Measurements from ENCODE around the gene C19orf44.
"Not testable (repeated sequence)": the region's sequence is repeated elsewhere in the genome, so short reads cannot be mapped to it uniquely, and the experiment has no call there.

The C19orf44 gene

DNA sequence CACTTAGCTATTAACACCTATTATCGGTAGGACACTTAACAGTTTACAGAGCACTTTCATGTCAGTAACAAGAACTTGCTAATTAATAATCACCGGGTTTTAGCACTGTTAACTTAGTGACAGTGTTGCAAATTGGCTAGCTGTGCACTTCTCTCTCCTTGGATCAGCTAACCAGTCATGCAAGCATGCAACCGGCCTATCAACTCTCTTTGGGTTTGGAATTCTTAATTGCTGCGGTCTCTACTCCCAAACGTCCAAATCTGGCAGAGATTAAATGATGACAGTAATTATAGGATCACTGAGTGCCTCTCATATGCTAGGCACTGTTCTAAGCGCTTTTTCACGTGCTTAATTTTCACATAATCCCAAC is 25.7 kb upstream of the C19orf44 start:
- Histone ChIP-seq H3K36me3 (replicated peaks; ENCODE audit: low read depth, low read length) (peaks cover 8% of the 10 kb centered on the region), H3K9ac (ENCODE audit: low read length) (peak overlapping the region; percentile 50), H3K27ac (ENCODE audit: low read length) (no peak overlapping the region), H3K9me3 (ENCODE audit: insufficient read depth, low read length) (no peaks in the 10 kb centered on the region), H4K20me1 (ENCODE audit: insufficient read depth, low read length) (peaks cover 38% of the 10 kb centered on the region), H3K79me2 (ENCODE audit: low read length) (peaks cover 60% of the 10 kb centered on the region), H2AFZ (ENCODE audit: low read depth, low read length) (no peak overlapping the region), H3K4me3 (ENCODE audit: low read length) (peak overlapping the region; percentile 79), H3K27me3 (ENCODE audit: low read depth, low read length) (no peaks in the 10 kb centered on the region), H3K4me1 (ENCODE audit: low read length) (peaks cover 25% of the 10 kb centered on the region), H3K4me2 (ENCODE audit: low read length) (peak overlapping the region; percentile 92)
- no peak for TF ChIP-seq EZH2phosphoT487 (IDR thresholded peaks at IDR 0.05; ENCODE audit: low read depth)
- TF ChIP-seq, protein P1, sequence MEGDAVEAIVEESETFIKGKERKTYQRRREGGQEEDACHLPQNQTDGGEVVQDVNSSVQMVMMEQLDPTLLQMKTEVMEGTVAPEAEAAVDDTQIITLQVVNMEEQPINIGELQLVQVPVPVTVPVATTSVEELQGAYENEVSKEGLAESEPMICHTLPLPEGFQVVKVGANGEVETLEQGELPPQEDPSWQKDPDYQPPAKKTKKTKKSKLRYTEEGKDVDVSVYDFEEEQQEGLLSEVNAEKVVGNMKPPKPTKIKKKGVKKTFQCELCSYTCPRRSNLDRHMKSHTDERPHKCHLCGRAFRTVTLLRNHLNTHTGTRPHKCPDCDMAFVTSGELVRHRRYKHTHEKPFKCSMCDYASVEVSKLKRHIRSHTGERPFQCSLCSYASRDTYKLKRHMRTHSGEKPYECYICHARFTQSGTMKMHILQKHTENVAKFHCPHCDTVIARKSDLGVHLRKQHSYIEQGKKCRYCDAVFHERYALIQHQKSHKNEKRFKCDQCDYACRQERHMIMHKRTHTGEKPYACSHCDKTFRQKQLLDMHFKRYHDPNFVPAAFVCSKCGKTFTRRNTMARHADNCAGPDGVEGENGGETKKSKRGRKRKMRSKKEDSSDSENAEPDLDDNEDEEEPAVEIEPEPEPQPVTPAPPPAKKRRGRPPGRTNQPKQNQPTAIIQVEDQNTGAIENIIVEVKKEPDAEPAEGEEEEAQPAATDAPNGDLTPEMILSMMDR (IDR thresholded peaks at IDR 0.05; ENCODE audit: low read depth, low read length): no peak

- peak overlapping the region; percentile 79 for H3K4me3 ChIP-seq (ENCODE audit: low read length)
- H3K4me1 ChIP-seq (ENCODE audit: low read length): peaks cover 26% of the 10 kb centered on the region
- no peaks in the 10 kb centered on the region for H3K27me3 ChIP-seq (ENCODE audit: low read depth, low read length)
- H4K20me1 ChIP-seq (ENCODE audit: insufficient read depth, low read length): peaks cover 36% of the 10 kb centered on the region
- H3K9ac ChIP-seq (ENCODE audit: low read length): peak overlapping the region; percentile 50
- no peaks in the 10 kb centered on the region for H3K9me3 ChIP-seq (ENCODE audit: insufficient read depth, low read length)
- no peak overlapping the region for H2AFZ ChIP-seq (ENCODE audit: low read depth, low read length)
- peak overlapping the region; percentile 92 for H3K4me2 ChIP-seq (ENCODE audit: low read length)
- TF ChIP-seq, protein P1 (IDR thresholded peaks at IDR 0.05; ENCODE audit: low read depth, low read length): no peak
- no peak for TF ChIP-seq EZH2phosphoT487 (IDR thresholded peaks at IDR 0.05; ENCODE audit: low read depth)
- H3K27ac ChIP-seq (ENCODE audit: low read length): no peak overlapping the region
- peaks cover 8% of the 10 kb centered on the region for H3K36me3 ChIP-seq (replicated peaks; ENCODE audit: low read depth, low read length)
- peaks cover 55% of the 10 kb centered on the region for H3K79me2 ChIP-seq (ENCODE audit: low read length)
These were observed 25.0 kb upstream of the C19orf44 start for GRCh38 chr19:16470911-16471811.

- peak overlapping the region; percentile 86 for H3K4me2 ChIP-seq (ENCODE audit: low read length)
- not testable (repeated sequence) for H3K9me3 ChIP-seq (ENCODE audit: insufficient read depth, low read length); H2AFZ ChIP-seq (ENCODE audit: low read depth, low read length); H3K27ac ChIP-seq (ENCODE audit: low read length); H3K36me3 ChIP-seq (replicated peaks; ENCODE audit: low read depth, low read length); H3K27me3 ChIP-seq (ENCODE audit: low read depth, low read length)
- peaks cover 41% of the 10 kb centered on the region for H3K79me2 ChIP-seq (ENCODE audit: low read length)
- H3K4me1 ChIP-seq (ENCODE audit: low read length): peaks cover 26% of the 10 kb centered on the region
- peaks cover 30% of the 10 kb centered on the region for H4K20me1 ChIP-seq (ENCODE audit: insufficient read depth, low read length)
- H3K9ac ChIP-seq (ENCODE audit: low read length): peak overlapping the region; percentile 71
- H3K4me3 ChIP-seq (ENCODE audit: low read length): peak overlapping the region; percentile 85
These were observed 23.7 kb upstream of the C19orf44 start for GRCh38 chr19:16472559-16472899.

DNA sequence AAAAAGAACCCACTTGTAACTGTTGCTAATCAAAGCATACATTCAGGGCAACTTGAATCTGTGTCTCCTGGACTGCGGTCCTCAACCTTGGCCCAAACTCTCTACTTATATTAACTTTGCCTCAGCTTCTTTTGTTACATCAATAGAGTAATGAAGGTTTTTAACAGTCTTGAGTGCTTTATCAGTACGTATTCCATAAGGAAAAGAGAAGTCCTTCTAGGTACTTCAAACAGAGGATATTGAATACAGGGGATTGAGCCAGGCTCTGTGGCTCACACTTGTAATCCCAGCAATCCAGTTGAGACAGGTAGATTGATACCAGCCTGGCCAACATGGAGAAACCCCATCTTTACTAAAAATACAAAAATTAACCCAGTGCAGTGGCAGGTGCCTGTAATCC is 23.2 kb upstream of the C19orf44 start:
- Histone ChIP-seq H3K79me2 (ENCODE audit: low read length) (peaks cover 37% of the 10 kb centered on the region), H3K27ac (ENCODE audit: low read length) (no peak overlapping the region), H3K36me3 (replicated peaks; ENCODE audit: low read depth, low read length) (peaks cover 8% of the 10 kb centered on the region), H3K9ac (ENCODE audit: low read length) (no peak overlapping the region), H3K4me1 (ENCODE audit: low read length) (peaks cover 26% of the 10 kb centered on the region), H2AFZ (ENCODE audit: low read depth, low read length) (no peak overlapping the region), H3K9me3 (ENCODE audit: insufficient read depth, low read length) (no peaks in the 10 kb centered on the region), H4K20me1 (ENCODE audit: insufficient read depth, low read length) (peaks cover 25% of the 10 kb centered on the region), H3K4me2 (ENCODE audit: low read length) (no peak overlapping the region), H3K4me3 (ENCODE audit: low read length) (no peak overlapping the region), H3K27me3 (ENCODE audit: low read depth, low read length) (no peaks in the 10 kb centered on the region)
- TF ChIP-seq EZH2phosphoT487 (IDR thresholded peaks at IDR 0.05; ENCODE audit: low read depth): no peak
- TF ChIP-seq, protein P1 (IDR thresholded peaks at IDR 0.05; ENCODE audit: low read depth, low read length): no peak

Data from OCI-LY3 (cell line).